GM04503 (cell line): ENCODE data around the gene OR2V1.
A peak's percentile ranks its signal among the peaks of the same experiment; 100 is the strongest.
"Not testable (repeated sequence)": the region's sequence is repeated elsewhere in the genome, so short reads cannot be mapped to it uniquely, and the experiment has no call there.

Experiments
- DNase-seq: peaks from one replicate; pipeline ENCODE4 v3.0.0-alpha.2; 2012; ENCODE audit warnings: low read depth

Gene OR2V1

DNA sequence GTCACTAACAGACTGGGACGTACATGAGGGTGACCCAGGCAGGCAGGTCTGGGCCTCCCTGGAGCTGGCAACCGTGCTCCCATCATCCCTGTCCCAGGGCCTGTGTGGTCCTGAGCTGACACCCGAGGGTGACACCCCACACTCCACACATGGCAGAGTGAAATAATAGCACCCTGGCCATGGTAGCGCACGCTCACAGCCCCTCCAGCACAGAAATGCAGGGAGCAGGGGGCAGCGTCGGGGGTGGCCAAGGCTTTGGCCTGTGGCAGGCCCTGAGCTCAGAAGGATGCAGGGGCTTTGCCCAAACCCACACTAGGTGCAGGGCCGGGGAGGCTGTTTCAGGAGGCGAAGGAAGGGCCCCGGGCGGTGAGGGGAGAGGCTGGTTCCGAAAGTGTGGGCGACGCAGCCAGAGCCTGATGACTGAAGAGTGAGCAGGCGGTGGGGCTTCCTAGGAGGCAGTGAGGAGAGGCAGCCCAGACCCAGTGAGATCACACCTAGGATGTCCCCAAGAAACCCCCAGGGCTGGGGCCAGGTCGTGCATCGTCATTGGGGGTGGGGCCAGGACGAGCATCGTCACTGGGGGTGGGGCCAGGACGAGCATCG is 29.3 kb upstream of the OR2V1 start:
- DNase-seq = no peak

DNA sequence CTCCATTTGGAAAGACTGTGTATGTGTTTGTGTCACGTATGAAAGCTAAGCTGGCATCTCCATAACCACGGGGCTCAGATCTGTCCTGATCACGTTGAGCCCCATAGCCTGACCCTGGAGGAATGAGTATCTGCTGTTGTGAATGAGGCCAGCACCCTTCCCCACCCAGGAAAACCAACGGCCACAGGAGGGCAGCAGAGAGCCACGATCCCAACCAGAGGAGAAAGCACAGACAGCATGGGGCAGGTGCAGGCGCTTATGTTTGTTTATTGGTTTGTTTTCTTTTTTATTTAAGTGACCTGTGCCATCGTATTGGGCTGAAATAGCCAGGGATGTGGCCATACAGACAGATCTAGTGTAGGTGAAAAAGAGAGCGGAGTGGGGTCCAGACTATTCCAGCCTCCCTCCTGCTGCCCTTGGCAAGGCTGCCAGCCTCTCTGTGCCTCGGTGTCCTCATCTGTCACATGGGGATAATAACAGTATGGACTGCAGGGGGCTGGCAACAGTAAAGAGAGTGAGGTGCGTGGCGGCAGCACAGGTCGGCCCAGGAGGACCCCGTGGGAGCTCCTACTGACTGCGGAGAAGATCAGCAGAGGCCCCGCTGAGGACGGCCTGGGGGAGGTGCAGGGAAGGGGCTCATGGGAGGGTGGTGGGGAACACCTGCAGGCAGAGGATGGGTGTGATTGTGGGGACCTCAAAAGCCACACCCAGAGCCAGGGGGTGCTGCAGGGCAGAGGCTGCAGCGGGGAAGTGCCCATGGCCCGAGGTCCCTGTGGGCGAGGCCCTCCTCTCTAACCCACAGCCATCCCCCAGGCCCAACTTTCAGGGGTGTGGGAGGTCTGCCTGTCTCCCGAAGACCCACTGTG is 28.6 kb upstream of the OR2V1 start:
- no peak for DNase-seq

DNA sequence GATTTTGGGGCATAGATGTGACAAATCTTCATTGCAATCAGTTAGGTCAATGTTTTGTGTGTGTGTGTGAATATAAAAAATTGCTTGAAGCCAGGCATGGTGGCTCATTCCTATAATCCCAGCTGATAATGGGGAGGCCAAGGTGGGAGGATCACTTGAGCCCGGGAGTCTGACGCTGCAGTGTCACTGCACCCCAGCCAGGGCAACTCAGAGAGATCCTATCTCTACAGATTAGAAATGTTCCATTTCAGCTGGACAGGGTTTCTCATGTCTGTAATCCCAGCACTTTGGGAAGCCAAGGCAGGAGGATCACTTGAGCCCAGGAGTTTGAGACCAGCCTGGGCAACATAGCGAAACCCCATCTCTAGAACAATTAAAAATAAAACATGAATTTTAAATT is 27.9 kb upstream of the OR2V1 start:
- DNase-seq = no peak

DNA sequence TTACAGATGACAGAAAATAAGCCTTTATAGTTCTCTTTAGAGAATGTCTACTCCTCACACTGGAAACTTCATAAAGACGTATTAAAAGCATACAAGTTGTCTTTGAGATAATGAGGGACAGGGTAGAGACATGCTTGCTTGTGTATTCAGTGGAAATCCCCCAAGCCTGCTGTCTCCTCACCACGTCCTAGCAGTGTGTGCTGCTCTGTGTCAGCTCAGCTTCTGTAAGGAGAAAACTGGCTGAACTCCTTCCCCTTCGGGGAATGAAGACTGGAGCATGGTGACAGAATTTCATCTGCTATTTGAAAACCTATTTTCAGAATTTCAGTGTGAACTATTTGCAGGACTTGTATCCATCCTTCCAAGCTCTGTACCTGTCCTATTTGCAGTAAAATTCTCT is 25.8 kb upstream of the OR2V1 start:
- DNase-seq = no peak

DNA sequence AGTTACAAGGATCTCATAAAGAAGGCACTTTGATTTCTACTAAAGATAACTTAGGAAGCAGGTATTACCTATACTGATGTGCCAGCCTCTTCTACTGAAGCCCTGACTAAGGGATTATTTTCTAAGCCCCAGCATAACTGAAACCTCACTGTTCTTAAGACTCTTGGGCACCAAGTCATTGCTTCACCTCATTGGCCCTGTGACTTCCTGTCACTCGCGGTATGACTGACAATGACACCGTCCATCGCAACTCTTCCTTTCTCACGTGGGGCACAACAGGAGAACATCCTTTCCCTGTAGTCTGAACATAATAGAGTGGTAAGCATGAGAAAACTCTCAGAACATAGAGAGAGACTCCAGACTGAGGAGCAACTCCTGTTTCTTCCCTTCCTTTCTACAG is 22.8 kb upstream of the OR2V1 start:
- no peak for DNase-seq

DNA sequence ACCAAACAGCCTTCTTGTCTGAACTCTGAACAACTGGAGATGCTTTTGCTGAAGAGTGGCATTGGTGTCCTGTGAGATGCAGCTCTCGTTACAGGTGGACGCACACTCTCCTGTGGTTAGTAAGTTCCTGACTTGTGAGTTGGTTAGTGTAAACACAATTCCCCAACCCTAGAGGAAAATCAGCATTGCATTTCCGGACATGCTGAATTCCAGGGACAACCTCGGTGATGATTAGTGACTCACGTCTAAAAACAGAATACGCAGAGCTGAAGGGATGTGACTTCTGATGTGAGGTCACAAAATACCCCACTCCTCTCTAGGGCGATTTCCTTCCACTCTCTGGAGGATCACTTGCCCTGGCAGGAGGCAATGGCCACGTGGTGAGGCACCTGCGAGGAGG is 21.4 kb upstream of the OR2V1 start:
- DNase-seq = no peak

DNA sequence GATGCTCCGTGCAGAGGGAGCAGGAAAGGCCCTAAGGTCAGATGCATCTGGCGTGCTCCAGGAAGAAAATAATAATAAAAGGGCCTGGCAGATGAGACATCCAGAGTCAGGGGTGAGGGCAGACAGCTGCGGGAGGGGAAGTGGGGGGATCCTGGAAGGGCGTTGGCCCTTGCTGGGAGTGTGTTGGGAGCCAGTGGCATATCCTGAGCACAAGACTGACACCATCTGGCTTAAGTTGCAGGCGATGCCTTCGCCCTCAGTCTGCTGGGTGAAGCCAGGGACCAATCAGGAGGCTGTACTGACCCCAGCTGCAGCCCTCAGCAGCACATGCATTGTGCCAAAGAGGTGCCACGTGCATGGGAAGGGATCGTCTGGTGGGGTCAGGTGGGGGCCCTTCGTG is 20.2 kb upstream of the OR2V1 start:
- no peak for DNase-seq

DNA sequence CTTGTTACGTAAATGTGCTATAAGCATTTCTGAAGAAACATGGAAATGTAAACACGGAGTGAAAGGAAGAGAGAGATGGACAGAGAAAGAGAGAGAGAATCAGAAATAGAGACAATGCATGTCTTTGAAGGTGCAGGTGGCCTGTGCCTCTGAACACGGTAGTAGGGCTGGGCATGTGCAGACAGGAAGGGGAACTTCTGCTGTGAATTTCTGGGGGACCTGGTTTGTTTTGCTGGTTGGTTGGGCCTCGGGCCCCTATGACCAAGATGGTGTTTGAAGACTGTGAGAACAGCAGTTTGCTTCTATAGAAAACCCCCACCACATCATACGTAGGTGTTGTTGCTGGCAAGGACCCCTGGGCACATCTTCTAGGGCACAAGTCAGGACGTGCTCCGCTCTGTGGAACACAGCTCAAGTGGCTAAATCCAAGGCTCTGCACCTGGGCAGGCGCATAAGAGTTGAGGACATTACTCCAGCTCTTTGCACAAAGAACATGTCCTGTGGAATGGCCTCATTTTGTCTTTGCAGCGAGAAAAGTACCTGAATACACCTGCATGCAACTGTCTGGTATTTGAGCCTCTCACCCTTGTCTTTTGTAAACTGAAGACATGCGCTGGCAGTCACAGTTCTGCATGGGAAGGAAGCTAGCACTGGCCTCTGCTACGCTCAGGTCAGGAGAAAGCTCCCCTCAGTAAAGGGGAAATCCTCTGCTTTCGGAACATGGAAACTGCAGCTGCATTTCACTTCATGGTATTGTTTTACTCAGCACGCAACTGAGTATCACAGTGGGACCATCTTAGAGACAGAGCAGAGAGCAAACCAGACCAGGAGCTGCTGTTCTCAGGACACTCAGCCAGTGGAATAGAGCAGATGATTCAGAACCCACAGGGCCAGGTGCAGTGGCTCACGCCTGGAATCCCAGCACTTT is 19.1 kb upstream of the OR2V1 start:
- no peak for DNase-seq

DNA sequence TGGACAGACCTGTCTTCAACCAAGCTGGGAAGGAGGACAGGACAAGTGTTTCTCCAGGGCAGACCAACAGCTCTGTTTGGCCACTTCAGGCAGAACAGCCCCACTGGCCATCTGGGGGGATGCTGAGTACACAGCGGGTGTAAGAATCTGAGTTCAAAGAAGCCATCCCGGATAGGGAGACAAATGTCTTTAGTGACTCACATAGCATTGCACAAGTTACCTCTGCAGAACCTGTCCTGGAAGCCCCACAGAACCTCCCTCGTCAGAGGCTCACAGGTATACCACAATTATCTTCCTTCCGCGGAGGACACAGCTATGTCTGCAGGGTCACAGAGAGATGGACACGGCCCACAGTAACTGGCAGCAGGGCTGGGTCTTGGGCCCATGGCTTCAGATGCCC is 18.4 kb upstream of the OR2V1 start:
- no peak for DNase-seq

DNA sequence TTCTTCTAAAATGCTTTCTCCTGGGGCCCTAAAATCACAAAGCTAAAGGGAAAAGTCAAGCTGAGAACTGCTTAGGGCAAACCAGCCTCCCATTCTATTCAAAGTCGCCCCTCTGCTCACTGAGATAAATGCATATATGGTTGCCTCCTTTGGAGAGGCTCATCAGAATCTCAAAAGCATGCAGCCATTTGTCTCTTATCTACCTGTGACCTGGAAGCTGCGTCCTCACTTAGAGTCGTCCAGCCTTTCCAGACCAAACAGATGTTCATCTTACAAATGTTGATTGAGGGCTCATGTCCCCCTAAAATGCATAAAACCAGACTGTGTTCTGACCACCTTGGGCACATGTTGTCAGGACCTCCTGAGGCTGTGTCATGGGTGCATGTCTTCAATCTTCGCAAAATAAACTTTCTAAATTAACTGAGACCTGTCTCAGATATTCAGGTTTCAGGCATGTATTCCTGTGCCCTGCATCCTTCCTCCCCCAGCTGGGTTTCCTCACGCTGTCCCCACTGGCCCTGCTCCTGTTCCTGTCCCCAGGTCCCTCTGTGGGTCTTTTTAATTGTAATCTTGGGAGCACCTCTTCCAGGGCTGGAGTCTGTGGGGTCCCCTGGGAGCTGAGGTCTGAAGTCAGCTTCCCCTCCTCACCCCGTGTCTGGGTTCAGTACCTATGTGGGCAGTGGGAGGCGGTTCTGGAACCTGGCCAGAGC is 16.1 kb upstream of the OR2V1 start, which contains the start of gene OR2V2:
OR2V2 (plus strand) TSS at position 660 of the 710 bp plus-strand sequence. CDS start 7,357 bp downstream, outside the sequence.
- not testable (repeated sequence) for DNase-seq

DNA sequence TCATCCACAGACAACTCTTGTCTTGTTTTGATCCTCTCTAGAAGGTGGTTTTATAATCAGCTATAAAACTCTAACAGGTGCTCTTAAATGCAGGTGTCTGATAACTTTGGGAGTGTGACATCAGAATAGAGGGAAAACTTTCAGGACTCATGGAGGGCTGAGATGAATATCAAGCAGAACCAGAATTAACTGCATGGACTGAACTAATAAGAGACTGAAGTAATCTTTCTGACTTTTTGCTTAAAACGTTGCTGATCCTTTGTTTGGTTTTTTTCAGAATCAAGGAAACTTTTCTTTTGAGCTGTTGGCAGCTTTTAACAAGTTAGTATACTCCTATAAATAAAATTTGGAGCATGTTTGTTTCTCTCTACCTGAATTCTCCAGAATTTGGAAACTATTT is 14.2 kb upstream of the OR2V1 start:
- DNase-seq = no peak

DNA sequence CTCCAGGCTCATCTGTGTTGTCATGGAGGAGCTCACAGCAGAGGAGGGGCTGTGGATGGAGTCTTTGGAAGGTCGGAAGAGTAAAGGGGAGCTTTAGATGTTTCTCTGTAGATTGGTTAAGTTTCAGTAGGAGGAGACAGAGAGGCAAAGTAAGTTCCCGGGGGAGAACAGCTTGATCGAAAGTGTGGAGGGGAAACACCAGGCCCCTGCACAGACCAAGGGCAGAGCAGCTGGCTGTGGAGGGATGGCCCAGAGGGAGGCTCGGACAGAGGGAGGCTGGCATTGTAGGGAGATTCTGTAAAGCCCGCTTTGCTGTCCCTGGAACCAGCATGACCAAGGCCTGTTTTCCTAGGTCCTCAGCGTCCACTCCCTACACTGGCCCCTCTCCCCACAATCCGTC is 11.1 kb upstream of the OR2V1 start:
- DNase-seq = no peak

DNA sequence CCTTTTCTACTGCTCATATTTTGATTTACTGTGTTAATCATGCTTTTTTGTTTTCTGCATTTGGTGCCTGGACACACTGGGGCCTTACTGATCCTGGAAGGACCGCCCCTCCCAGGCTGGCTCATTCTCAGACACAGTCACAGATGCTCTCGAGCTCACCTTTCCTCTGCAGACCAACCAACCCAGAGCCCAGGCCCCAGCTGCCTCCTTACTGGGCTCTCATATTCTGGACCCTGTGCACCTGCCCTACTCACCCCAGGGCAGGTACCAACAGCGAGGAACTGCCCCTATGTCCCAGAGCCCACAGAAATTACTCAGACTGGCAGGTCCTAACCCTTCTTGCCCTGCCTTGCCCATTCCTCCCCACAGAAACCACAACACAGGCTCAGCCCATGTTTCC is 9.8 kb upstream of the OR2V1 start:
- no peak for DNase-seq

DNA sequence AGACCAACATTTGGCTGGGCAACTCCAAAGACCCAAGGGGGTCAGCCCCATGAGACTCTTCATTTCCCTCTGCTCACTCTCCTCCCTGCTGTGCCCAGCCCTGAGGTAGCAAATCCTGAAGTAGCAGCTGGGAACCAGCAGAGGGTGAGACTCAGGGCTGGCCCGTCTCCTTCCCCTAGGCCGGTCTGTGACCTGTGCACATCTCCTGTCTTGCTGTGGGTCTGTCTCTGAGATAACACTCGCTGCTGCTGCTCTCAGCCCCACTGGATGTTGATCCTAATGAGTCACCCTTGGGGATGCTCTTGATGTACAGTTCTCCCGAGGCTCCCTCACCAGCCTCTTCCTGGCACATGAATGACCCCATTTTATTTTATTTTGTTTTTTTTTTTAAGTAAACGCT is 7.3 kb upstream of the OR2V1 start:
- DNase-seq = no peak

DNA sequence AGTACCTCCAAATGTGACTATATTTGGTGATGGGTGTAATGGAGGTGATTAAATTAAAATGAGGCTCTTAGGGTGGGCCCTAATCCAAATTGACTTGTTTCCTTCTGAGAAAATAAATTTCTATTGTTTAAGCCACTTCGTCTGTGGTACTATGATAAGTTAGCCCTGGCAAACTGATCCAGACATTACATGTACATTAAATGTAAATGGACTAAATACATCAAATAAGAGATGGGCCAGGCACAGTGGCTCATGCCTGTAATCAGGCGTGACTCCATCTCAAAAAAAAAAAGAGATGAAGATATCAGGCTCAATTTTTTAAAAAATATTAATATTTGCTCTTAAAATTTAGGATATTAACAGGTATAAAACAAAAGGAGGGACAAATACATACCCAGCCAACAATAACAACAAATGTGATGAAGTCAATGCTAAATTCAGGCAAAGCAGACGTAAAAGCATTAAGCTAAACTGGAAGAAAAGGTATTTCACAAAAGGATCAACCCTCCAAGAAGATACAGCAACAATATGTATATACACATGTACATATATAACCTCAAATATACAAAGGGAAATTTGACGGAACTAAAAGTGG is 5.5 kb upstream of the OR2V1 start:
- no peak for DNase-seq

DNA sequence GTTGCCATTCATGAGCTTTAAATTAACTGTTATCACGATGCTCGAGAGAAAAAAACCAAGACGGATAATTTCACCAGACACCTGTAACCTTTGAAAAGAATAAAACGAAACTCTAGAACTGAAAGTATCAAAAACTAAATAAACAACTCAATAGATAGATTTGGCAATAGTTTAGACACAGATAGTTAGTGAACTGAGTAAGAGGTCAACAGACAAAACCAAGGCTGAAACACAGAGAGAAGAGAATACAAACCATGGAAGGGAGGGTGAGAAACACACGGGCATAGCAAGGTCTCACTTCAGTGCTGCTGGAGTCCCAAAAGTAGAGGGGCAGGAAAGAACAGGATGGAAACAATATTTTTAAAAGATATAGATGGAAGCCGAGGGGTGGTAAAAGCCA is 3.3 kb upstream of the OR2V1 start:
- DNase-seq = no peak

DNA sequence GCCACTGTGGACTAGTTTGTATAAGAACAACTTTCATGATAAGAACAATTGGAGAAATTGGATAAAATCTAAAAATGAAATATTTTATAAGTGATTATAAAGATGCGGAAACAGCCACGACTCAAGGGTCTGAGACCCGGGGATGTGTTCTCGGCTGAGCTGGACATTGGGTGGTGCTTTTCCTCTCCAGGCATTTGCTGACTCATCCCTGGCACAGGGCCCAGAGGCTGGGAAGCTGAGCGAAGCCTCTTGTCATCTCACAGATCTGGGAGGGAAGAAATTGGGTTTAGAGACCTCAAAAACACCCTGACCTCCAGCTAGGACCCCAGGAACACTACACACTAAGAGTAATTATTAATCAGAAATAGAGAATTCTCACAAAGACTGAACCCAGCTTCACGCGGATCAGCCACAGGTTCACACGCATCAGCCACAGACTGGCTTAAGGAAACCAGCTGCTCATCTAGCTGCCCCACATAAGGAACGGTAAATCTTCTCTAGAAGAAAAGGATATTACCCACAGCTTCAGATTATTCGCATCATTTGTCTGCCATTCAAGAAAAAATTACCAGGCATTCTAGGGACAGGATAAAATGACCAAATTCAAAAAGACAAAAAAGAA is 2.8 kb upstream of the OR2V1 start:
- peak; percentile 9 for DNase-seq

DNA sequence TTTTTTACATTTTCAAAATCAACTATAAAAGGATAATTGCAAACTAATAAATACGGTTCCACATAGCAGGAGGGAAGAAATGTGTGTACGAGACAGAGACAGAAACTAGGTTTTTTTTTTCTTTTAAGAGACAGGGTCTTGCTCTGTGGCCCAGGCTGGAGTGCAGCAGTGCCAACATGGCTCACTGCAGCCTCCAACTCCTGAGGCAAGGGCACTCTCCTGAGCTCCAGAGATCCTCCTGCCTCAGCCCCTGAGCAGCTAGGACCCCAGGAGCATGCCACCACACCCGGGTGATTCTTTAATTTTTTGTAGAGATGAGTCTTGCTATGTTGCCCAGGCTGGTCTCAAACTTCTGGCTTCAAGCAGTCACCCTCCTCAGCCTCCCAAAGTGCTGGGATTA is 2.1 kb upstream of the OR2V1 start:
- DNase-seq = no peak

DNA sequence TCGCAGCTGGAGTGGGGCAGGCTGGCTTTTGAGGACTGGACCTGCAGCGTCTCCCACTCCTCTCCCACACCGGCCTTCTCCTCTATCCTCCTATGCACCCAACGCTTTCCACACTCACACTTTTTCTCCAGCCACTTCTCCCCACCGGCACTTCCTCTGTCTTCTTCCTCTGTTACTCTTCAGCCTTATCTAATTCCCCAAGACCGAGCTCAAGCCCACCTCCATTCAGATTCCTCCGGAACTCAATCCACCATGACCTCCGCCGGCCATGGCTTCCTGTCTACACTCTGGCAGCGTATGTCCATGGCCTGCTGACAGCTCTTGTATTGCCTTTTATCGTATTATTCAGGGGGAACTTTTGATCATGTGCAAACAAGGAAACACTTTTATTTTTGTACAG is 545 bp upstream of the OR2V1 start:
- DNase-seq = no peak

DNA sequence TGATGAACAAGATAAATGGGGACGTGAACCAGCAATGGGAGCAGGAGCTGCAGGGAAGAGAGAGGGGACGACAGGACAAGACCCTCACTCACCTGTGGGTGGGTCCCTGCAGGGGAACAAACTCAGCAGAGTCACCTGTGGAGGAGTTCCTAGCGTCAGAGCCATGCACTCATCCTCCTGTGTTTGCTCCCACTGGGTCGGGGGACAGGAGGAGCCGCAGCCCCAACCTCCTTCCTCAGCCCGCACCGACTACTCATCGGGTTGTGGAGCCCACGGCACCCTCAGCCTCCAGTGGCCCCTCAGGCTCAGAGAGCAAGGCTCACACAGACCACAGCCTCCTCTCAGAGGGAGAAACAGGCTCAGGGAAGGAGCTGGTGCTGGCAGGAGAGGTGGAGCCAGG is 888 bp downstream of the OR2V1 start:
- not testable (repeated sequence) for DNase-seq

DNA sequence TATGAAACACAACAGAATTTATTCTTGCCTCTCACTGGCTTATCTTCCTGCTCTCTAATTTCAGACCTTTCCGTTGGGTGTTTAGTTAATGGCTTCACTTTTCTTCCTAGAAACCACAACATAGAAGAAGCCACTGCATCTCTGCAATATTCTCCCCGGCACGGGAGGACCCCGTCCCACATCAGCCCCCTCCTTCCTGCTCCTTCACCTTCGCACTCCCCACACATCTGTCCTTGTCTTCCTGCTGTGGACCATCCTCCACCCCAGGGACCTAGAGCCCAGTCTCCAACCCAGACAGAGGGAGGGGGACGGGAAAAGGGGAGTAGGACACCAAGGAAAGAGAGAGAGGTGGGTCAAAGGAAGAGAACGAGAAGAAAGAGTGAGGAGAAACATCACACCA is 1.4 kb downstream of the OR2V1 start:
- DNase-seq = no peak
